Tibial artery (tissue), 4 donors: Measurements from ENCODE around the gene CFAP61.

Experiments
- DNase-seq, 2 donors: peaks; one replicate each; pipeline ENCODE4 v3.0.0-alpha.2; 2019
- H3K27ac ChIP-seq, 2 donors: fragments of 200-600 bp; sonication (generic) in 1 of 2; 1 replicate in 1 of 2; 2 replicates in 1 of 2; pipeline ENCODE4 v1.5.1; 2018 to 2019; ENCODE audit warnings: mild to moderate bottlenecking in 1 of 2
- H3K27me3 ChIP-seq, 2 donors: fragments of 200-600 bp; sonication (generic) in 1 of 2; one replicate each; pipeline versions ENCODE4 v1.5.1 to v1.6.0; 2016 to 2019
- H3K36me3 ChIP-seq, 3 donors: fragments of 200-600 bp; sonication (generic) in 2 of 3; one replicate each; pipeline ENCODE4 v1.5.1; 2016 to 2019; ENCODE audit warnings: mild to moderate bottlenecking in 2 of 3
- H3K4me1 ChIP-seq, 4 donors: fragments of 200-600 bp; sonication (generic) in 2 of 4; 1 replicate in 3 of 4; 2 replicates in 1 of 4; pipeline ENCODE4 v1.5.1; 2016 to 2019
- H3K4me3 ChIP-seq, 2 donors: fragments of 200-600 bp; sonication (generic) in 1 of 2; 1 replicate in 1 of 2; 2 replicates in 1 of 2; pipeline ENCODE4 v1.5.1; 2018 to 2019; ENCODE audit warnings: mild to moderate bottlenecking in 2 of 2
- H3K9me3 ChIP-seq, 3 donors: fragments of 200-600 bp; sonication (generic) in 1 of 3; one replicate each; pipeline ENCODE4 v1.5.1; 2016 to 2019
- intact Hi-C: fragments of 100-400 bp; cut with DNase I; formaldehyde crosslinking; loops from one replicate; pipeline ENCODE4 v1.15.0; 2023; ENCODE audit warnings: low total_unique reads
- TF ChIP-seq, protein P1 (sequence below), 2 experiments: fragments of 200-600 bp in 1 of 2; fragments of 450-650 bp in 1 of 2; IDR thresholded peaks; one replicate each; pipeline ENCODE4 v1.5.1; 2017 to 2019; ENCODE audit warnings: antibody characterized with exemption in 2 of 2, mild to moderate bottlenecking in 1 of 2, moderate library complexity in 1 of 2

The CFAP61 gene

DNA sequence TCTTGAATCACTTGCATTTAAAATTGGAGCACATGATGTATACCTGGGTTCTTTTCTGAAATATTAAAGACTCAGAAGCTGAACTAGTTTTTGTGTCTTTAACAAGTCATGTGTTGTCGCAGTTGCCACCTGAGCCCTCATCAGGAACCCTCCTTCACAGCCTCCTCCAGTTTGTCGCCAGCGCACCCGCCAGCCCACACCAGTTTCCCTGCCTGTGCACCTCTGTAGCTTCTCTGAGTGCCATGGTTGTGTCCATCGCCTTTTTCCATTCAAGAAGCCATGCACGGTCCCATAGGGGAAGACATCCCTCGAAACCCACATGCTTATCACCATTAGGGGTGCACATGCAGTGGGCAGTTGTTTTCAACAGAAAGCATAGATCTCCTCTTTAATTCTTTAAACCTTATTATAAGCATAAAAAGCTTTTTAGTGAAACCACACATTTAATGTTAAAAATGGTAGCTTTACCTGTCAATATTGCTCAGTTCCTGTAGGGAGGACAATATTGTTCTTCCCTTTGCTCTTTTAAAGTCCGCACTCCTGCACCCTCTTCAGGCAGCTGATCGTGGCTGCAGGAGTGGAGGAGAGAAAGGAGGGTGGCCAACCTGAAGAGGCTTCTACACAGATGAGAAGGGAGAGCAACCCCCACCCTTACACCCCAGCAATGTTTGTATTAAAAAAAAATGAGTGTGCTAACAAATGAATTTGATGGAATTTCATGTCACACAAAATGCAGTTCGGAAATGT, 121.9 kb downstream of the CFAP61 start:
- no peaks in the 10 kb centered on the region for H3K4me1 ChIP-seq
- H3K27ac ChIP-seq, result no peak overlapping the region
- H3K4me3 ChIP-seq, result no peak overlapping the region
- peaks cover 0 to 3% (median 0%) of the 10 kb centered on the region in 3 donors for H3K9me3 ChIP-seq
- intact Hi-C loops, result no loop called here
- DNase-seq, result no peak
- no peaks in the 10 kb centered on the region for H3K27me3 ChIP-seq
- no peaks in the 10 kb centered on the region for H3K36me3 ChIP-seq
- TF ChIP-seq, protein P1, sequence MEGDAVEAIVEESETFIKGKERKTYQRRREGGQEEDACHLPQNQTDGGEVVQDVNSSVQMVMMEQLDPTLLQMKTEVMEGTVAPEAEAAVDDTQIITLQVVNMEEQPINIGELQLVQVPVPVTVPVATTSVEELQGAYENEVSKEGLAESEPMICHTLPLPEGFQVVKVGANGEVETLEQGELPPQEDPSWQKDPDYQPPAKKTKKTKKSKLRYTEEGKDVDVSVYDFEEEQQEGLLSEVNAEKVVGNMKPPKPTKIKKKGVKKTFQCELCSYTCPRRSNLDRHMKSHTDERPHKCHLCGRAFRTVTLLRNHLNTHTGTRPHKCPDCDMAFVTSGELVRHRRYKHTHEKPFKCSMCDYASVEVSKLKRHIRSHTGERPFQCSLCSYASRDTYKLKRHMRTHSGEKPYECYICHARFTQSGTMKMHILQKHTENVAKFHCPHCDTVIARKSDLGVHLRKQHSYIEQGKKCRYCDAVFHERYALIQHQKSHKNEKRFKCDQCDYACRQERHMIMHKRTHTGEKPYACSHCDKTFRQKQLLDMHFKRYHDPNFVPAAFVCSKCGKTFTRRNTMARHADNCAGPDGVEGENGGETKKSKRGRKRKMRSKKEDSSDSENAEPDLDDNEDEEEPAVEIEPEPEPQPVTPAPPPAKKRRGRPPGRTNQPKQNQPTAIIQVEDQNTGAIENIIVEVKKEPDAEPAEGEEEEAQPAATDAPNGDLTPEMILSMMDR (IDR thresholded peaks at IDR 0.05), result no peak

DNA sequence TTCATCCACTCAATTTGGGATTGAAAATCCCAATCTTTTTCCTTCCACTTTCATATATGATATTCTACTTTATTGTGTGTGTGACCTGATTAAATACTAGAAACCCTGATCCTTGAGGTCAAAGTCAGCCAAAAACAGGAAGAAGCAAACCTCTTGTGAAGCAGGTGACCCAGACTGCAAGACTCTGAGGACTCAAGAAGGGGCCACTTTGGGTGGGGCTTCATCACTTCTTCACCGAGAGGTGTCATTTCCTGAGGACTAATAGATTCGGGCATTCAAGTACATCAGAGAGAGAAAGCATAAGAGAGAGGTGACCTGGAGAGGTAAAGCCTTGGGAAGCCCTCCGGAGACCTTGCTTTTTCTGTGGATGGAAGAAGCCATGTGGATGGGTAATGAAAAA, 129.0 kb downstream of the CFAP61 start:
- Histone ChIP-seq H3K27ac (no peak overlapping the region), H3K4me3 (no peak overlapping the region), H3K36me3 (no peaks in the 10 kb centered on the region), H3K4me1 (no peaks in the 10 kb centered on the region), H3K9me3 (no peaks in the 10 kb centered on the region), H3K27me3 (no peaks in the 10 kb centered on the region)
- TF ChIP-seq, protein P1 (IDR thresholded peaks at IDR 0.05), result no peak
- no peak for DNase-seq
- intact Hi-C loops, result no loop called here

DNA sequence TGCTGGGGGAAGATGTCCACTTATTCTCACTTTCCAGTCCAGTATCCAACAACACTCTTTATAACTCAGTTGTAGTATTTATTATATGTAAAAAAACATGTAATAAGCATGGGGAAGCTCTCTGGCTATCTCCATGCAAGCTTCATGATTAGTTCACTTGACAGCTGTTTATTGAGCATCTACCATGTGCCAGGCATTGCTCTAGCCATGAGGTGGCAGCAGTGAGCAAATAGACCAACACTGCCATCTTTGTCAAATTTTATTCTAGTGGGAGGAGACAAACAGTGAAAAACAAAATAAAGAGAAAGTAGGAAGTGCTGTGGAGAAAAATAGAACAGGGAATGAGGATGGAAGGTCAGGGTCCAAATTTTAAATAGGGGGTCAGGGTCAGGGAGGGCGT, 131.8 kb downstream of the CFAP61 start:
- Histone ChIP-seq H3K27ac (no peak overlapping the region), H3K27me3 (no peaks in the 10 kb centered on the region), H3K4me3 (no peak overlapping the region), H3K9me3 (no peaks in the 10 kb centered on the region), H3K4me1 (no peaks in the 10 kb centered on the region), H3K36me3 (no peaks in the 10 kb centered on the region)
- DNase-seq, result no peak
- intact Hi-C loops, result no loop called here
- TF ChIP-seq, protein P1 (IDR thresholded peaks at IDR 0.05), result peak in 1 of 2 experiments; percentile 7

- Histone ChIP-seq H3K9me3 (no peaks in the 10 kb centered on the region), H3K27ac (no peak overlapping the region), H3K4me3 (no peak overlapping the region), H3K36me3 (no peaks in the 10 kb centered on the region), H3K27me3 (no peaks in the 10 kb centered on the region), H3K4me1 (no peaks in the 10 kb centered on the region)
- DNase-seq, result no peak
- intact Hi-C loops, result no loop called here
- TF ChIP-seq, protein P1 (IDR thresholded peaks at IDR 0.05), result no peak
Observed at GRCh38 chr20:20184706-20185105, 132.4 kb downstream of the CFAP61 start.

DNA sequence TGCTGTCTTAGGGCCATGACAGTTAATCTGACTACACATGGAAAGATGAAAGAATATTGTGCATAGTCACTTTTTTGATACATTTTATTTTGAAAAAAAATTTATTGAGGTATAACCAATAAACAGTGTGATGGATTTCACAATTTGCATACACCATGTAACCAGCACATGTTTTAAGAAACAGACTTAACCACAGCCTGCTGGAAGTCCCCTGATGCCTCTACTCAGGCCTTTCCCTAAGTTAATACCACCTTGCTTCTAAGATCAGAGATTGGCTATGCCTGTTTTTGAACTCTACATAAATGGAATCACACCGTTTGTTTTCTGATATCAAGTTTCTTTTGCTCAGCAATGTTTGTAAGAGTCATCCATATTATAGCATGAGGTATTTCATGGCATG, 136.3 kb downstream of the CFAP61 start:
- TF ChIP-seq, protein P1 (IDR thresholded peaks at IDR 0.05), result no peak
- Histone ChIP-seq H3K27me3 (no peaks in the 10 kb centered on the region), H3K9me3 (no peaks in the 10 kb centered on the region), H3K4me3 (no peak overlapping the region), H3K4me1 (no peaks in the 10 kb centered on the region), H3K36me3 (no peaks in the 10 kb centered on the region), H3K27ac (no peak overlapping the region)
- intact Hi-C loops, result no loop called here
- no peak for DNase-seq
